ENCODE results near the gene CDKN2D.
A peak's percentile ranks its signal among the peaks of the same experiment; 100 is the strongest.

Gene CDKN2D

GRCh38 chr19:10519421-10519820 lies 49.4 kb downstream of the CDKN2D start:
- no peak for DNase-seq

GRCh38 chr19:10518444-10519361 lies 50.1 kb downstream of the CDKN2D start:
- DNase-seq = no peak

- DNase-seq = peak; percentile 37
These were observed 50.9 kb downstream of the CDKN2D start for GRCh38 chr19:10517760-10518443.

GRCh38 chr19:10517361-10517759 lies 51.4 kb downstream of the CDKN2D start, which contains the start of gene S1PR5:
S1PR5 (minus strand) TSS chr19:10517447; CDS start chr19:10515011, 2,436 bp downstream.
- DNase-seq = no peak

- no peak for DNase-seq
These were observed 52.0 kb downstream of the CDKN2D start for GRCh38 chr19:10516671-10517286.

Data from hematopoietic multipotent progenitor cell treated with erythropoietin and hydrocortisone succinate and interleukin-3 and kit ligand, for 8 days (in vitro differentiated cells).